ENCODE results near the gene LRFN4. TPM values are rescaled to one million over a fixed set of nuclear protein-coding genes. Genes with fewer than 3 reads are reported as not detected.
A peak's percentile ranks its signal among the peaks of the same experiment; 100 is the strongest.

The LRFN4 gene
- total and polyA plus RNA-seq, 2 of the 13 experiments (the other 11 are each of a cell fraction or from before 2014, with no cell fraction given): 1.3 to 6.8 TPM

- TF ChIP-seq RBFOX2 (IDR thresholded peaks at IDR 0.05; ENCODE audit: low read depth, low read length) (peak; percentile 57), MTERF4 (CRISPR knock-in tag; IDR thresholded peaks at IDR 0.05) (no peak), YY1 (IDR thresholded peaks at IDR 0.05; ENCODE audit: insufficient read depth, insufficient replicate concordance, low read depth, low read length) (peak; percentile 5), KDM1A (CRISPR knock-in tag; IDR thresholded peaks at IDR 0.05) (no peak), ARHGAP35 (CRISPR knock-in tag; IDR thresholded peaks at IDR 0.05; ENCODE audit: borderline replicate concordance) (no peak), MAFF (IDR thresholded peaks at IDR 0.05; ENCODE audit: low read depth, low read length) (no peak), SIN3B (IDR thresholded peaks at IDR 0.05; ENCODE audit: low read length) (no peak), POLR2A (IDR thresholded peaks at IDR 0.05; ENCODE audit: insufficient read depth in 1 of 2, low read depth in 2 of 2, low read length in 2 of 2) (peak in 1 of 2 experiments; percentile 12; a peak in 1 of 4 replicates), HNRNPUL1 (IDR thresholded peaks at IDR 0.05; ENCODE audit: low read depth, low read length) (no peak), ZFYVE20 (CRISPR knock-in tag; IDR thresholded peaks at IDR 0.05; ENCODE audit: borderline replicate concordance, low read depth) (no peak), STAT6 (CRISPR knock-in tag; IDR thresholded peaks at IDR 0.05; ENCODE audit: borderline replicate concordance) (no peak), RBM39 (IDR thresholded peaks at IDR 0.05; ENCODE audit: low read depth, low read length, poor library complexity, severe bottlenecking) (no peak), SMARCE1 (IDR thresholded peaks at IDR 0.05; ENCODE audit: borderline replicate concordance) (no peak), HDAC6 (IDR thresholded peaks at IDR 0.05; ENCODE audit: low read depth, low read length) (no peak)
- TF ChIP-seq, protein P1, sequence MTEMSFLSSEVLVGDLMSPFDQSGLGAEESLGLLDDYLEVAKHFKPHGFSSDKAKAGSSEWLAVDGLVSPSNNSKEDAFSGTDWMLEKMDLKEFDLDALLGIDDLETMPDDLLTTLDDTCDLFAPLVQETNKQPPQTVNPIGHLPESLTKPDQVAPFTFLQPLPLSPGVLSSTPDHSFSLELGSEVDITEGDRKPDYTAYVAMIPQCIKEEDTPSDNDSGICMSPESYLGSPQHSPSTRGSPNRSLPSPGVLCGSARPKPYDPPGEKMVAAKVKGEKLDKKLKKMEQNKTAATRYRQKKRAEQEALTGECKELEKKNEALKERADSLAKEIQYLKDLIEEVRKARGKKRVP (CRISPR knock-in tag; IDR thresholded peaks at IDR 0.05): no peak
- TF ChIP-seq, protein P2, sequence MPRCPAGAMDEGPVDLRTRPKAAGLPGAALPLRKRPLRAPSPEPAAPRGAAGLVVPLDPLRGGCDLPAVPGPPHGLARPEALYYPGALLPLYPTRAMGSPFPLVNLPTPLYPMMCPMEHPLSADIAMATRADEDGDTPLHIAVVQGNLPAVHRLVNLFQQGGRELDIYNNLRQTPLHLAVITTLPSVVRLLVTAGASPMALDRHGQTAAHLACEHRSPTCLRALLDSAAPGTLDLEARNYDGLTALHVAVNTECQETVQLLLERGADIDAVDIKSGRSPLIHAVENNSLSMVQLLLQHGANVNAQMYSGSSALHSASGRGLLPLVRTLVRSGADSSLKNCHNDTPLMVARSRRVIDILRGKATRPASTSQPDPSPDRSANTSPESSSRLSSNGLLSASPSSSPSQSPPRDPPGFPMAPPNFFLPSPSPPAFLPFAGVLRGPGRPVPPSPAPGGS (CRISPR knock-in tag; IDR thresholded peaks at IDR 0.05): no peak
Observed at GRCh38 chr11:66856496-66857233, at the start of gene LRFN4 (continued).
